DND-41 (cell line): ENCODE data around the gene LY6G6F.

Source experiments
- CTCF ChIP-seq: IDR thresholded peaks from 2 replicates; pipeline ENCODE4 v1.5.1; 2012; ENCODE audit warnings: borderline replicate concordance, low read length, moderate library complexity, mild to moderate bottlenecking; ENCODE audit not compliant: poor library complexity, severe bottlenecking; ENCODE audit errors: extremely low read depth
- EZH2 ChIP-seq: IDR thresholded peaks from 3 replicates; pipeline ENCODE4 v1.6.1; 2012; ENCODE audit warnings: borderline replicate concordance, low read depth, mild to moderate bottlenecking, moderate library complexity, low read length, inconsistent platforms; ENCODE audit not compliant: severe bottlenecking

GRCh38 chr6:31712296-31712695 lies 5.6 kb downstream of the LY6G6F start:
- peak; percentile 48 for TF ChIP-seq CTCF
- TF ChIP-seq EZH2: no peak
